ENCODE measurements around the gene LAMB4. TPM values are rescaled to one million over a fixed set of nuclear protein-coding genes. Genes with fewer than 3 reads are reported as not detected.

Gene LAMB4
- total RNA-seq, 1 donor from 2014 or later, result not detected

DNA sequence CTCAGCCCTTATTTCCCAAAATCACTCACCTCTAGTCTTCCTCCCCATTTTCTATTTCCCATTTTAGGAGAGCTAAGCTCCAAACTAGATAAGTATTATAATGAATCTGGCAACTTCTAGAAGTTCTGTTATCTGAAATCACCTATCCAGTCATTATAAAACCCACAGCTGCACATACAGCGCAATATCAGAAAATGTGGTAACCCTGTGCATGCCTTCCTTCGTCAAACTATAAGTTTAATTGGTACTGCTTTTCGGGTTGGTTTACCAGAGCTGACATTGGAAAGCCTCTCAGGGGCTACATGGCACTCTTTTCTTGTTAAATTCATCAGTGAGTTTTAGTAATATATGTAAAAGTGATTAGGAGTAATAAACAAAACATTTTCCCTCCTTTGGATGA, 1.6 kb downstream of the LAMB4 start:
- Mint-ChIP-seq H3K9me3 (no peaks in the 10 kb centered on the region), H3K4me3 (no peak overlapping the region), H3K27ac (no peak overlapping the region), H3K36me3 (ENCODE audit: low read depth) (no peaks in the 10 kb centered on the region), H3K27me3 (no peaks in the 10 kb centered on the region), H3K4me1 (no peaks in the 10 kb centered on the region)
- ChIA-PET POLR2A (no interaction called here), CTCF (interaction anchor here (1.3 to 1.5 kb wide), 2 partner anchors 15 to 18 kb away, joined by 3 to 4 read pairs; no protein-coding TSS in a partner anchor)
- ATAC-seq (ENCODE audit: low read depth), result no peak
- intact Hi-C loops (cut with micrococcal nuclease), result loop anchor here (1.0 kb wide), 1 partner anchor 12 kb away; no protein-coding TSS in a partner anchor
- no peak for DNase-seq
- no peak for TF ChIP-seq CTCF (IDR thresholded peaks at IDR 0.05)

DNA sequence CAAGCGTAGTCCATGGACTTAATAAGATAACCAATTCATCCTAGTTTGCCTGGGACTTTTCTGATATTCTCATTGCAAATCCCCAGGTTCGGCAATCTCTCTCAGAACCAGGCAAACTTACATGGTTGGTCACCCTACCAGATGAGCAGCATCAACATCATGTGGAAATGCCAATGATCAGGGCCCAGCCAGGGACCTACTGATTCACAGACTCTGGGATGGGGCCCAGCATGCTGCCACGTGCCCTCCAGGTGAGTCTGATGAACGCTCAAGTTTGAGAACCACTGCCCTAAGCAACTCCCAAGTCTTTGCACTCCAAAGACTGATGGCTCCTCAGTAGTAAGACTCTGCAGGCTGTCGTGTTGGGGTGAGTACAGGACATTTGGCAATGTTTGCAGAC, 2.7 kb downstream of the LAMB4 start:
- Mint-ChIP-seq H3K27me3 (no peaks in the 10 kb centered on the region), H3K36me3 (ENCODE audit: low read depth) (no peaks in the 10 kb centered on the region), H3K4me1 (no peaks in the 10 kb centered on the region), H3K9me3 (no peaks in the 10 kb centered on the region), H3K27ac (no peak overlapping the region), H3K4me3 (no peak overlapping the region)
- DNase-seq, result no peak
- no peak for ATAC-seq (ENCODE audit: low read depth)
- ChIA-PET POLR2A (no interaction called here), CTCF (interaction anchor here (1.5 kb wide), 1 partner anchor 19 kb away, joined by 3 read pairs; no protein-coding TSS in a partner anchor)
- intact Hi-C loops (cut with micrococcal nuclease), result no loop called here
- no peak for TF ChIP-seq CTCF (IDR thresholded peaks at IDR 0.05)

- no peak for TF ChIP-seq CTCF (IDR thresholded peaks at IDR 0.05)
- Mint-ChIP-seq H3K4me3 (no peak overlapping the region), H3K4me1 (no peaks in the 10 kb centered on the region), H3K27ac (no peak overlapping the region), H3K9me3 (no peaks in the 10 kb centered on the region), H3K36me3 (ENCODE audit: low read depth) (no peaks in the 10 kb centered on the region), H3K27me3 (no peaks in the 10 kb centered on the region)
- CTCF ChIA-PET, result no interaction called here
- DNase-seq (no peak), ATAC-seq (ENCODE audit: low read depth) (no peak)
- intact Hi-C loops (cut with micrococcal nuclease), result no loop called here
- POLR2A ChIA-PET, result no interaction called here
Observed at GRCh38 chr7:108124820-108125219, 5.3 kb downstream of the LAMB4 start.

- Mint-ChIP-seq H3K4me1 (no peaks in the 10 kb centered on the region), H3K27ac (no peak overlapping the region), H3K9me3 (no peaks in the 10 kb centered on the region), H3K36me3 (ENCODE audit: low read depth) (no peaks in the 10 kb centered on the region), H3K27me3 (no peaks in the 10 kb centered on the region), H3K4me3 (no peak overlapping the region)
- ATAC-seq (ENCODE audit: low read depth), result no peak
- no peak for TF ChIP-seq CTCF (IDR thresholded peaks at IDR 0.05)
- no peak for DNase-seq
- ChIA-PET CTCF (interaction anchor here (1.2 kb wide), 1 partner anchor 23 kb away, joined by 4 read pairs; no protein-coding TSS in a partner anchor), POLR2A (no interaction called here)
- intact Hi-C loops (cut with micrococcal nuclease), result no loop called here
Observed at GRCh38 chr7:108122181-108122580, 8.0 kb downstream of the LAMB4 start.

GRCh38 chr7:108120933-108121332, 9.2 kb downstream of the LAMB4 start:
- ATAC-seq (ENCODE audit: low read depth) (no peak), DNase-seq (no peak)
- no peak overlapping the region for H3K27ac Mint-ChIP-seq
- no peaks in the 10 kb centered on the region for H3K27me3 Mint-ChIP-seq
- H3K4me1 Mint-ChIP-seq, result no peaks in the 10 kb centered on the region
- intact Hi-C loops (cut with micrococcal nuclease), result no loop called here
- H3K9me3 Mint-ChIP-seq, result no peaks in the 10 kb centered on the region
- TF ChIP-seq CTCF (IDR thresholded peaks at IDR 0.05), result no peak
- H3K4me3 Mint-ChIP-seq, result no peak overlapping the region
- POLR2A ChIA-PET, result no interaction called here
- no peaks in the 10 kb centered on the region for H3K36me3 Mint-ChIP-seq (ENCODE audit: low read depth)
- CTCF ChIA-PET, result interaction anchor here (0.9 kb wide), 1 partner anchor 25 kb away, joined by 3 read pairs; no protein-coding TSS in a partner anchor

Data from activated B cell treated with CpG ODN at 0.5 μM for 24 hours (primary cell).